NCI-H146 (cell line): ENCODE data around the gene ANO9.
"Not testable (repeated sequence)": the region's sequence is repeated elsewhere in the genome, so short reads cannot be mapped to it uniquely, and the experiment has no call there.

Experiments
- DNase-seq: peaks from one replicate; lab custom pipeline; 2025; lab: John Stamatoyannopoulos, UW

Gene ANO9

DNA sequence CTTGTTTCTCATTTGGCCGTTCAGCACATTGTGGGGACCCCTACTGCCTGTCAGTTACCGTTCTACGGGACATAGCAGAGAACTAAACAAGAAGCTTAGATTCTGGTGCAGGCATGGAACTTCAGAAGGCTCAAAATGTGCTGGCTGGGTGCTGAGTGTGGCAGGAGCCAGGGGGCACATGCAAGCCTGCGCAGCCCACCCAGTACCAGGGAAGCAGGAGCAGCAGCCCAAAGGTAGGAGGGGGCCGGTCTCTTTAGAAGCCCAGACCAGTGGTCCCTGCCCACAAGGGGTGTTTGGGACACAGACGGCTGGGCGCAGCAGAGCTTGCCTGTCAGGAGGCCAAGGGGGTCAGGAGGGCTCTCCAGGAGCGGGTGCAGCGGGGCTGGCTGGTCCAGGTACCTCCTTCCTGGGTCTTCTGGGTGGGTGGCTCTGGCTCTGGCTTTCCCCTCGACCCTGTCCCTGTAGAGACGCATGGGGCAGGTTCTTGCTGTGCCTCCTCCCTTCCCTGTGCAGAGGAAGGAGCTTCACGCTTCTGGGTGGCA lies 10.5 kb upstream of the ANO9 start:
- DNase-seq: no peak

GRCh38 chr11:451738-452137 lies 9.9 kb upstream of the ANO9 start:
- DNase-seq: no peak

DNA sequence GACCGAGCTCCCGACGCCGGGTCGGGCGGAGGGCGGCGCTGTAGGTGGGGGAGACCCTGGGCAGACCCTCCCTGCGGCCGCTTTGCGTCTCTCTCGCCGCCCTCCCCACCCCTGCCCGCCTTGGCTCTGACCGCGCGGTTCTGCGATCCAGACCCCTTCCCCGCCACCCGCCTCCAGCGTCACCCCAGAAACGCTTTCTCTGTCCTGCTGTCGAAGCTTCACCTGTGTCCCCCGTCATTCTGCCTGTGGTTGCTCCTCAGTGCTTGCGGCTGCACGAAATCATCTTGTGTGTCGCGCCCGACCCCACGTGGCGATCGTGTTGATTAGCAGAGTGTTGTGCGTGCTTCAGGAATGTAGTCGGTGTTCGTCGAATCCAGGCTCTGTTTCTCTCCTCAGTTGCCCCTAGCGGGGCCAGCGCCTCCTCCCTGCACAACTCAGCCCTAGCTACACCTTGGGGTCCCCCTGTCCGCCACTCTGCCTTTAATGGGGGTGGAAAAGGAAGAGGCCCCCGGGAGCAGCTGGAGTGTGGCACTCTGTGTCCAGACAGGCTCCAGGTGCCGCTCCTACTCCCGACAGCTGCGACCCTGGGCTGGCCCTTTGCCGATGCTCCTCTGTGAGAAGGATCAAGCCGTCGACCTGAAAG lies 9.1 kb upstream of the ANO9 start:
- peak; percentile 76 for DNase-seq

DNA sequence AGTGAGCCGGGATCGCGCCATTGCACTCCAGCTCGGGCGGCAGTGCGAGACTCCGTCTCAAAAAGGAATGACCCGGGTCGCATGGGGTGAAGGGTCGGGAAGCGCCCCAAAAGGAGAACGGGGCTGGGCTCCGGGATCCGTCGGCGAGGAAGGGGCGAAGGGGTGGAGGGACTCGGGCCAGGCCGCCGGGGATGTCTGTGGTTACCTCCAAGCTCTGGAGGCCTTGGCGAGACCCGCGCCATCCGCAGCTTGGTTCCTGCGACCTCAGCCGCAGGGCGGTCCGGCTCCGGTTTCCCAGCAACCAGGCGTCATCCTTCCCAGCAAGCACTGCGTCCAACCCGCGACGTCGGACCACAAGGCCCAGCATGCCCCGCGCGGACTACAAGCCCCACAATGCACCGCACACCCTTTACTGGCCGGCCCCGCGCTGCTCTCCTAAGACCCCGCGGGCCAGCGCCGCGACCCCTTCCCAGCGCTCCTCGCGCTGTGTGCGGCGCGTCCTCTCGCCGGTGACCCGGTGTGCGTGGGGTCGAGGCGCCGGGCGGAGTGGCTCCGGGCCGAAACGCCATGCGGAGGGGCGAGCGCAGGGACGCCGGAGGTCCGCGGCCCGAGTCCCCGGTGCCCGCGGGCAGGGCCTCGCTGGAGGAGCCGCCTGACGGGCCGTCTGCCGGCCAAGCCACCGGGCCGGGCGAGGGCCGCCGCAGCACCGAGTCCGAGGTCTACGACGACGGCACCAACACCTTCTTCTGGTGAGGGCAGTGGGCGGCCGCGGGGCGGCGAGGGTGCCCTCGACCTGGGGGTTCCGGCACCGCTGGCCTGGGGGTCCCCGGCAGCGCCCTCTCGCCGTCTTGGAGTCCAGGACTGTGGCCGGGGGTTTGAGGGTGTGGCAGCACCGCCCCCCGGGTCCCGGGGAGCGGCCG lies 8.3 kb upstream of the ANO9 start, which contains the start of gene PTDSS2:
Gene PTDSS2 (plus strand): TSS at position 391 of the 920 bp plus-strand sequence. CDS start 177 bp downstream, at position 568.
- DNase-seq: peak; percentile 97

- peak; percentile 96 for DNase-seq
Measured at GRCh38 chr11:447923-448731, 6.3 kb upstream of the ANO9 start.

- DNase-seq: peak; percentile 91
Measured at GRCh38 chr11:446891-447290, 5.1 kb upstream of the ANO9 start.

GRCh38 chr11:445765-446588 lies 4.2 kb upstream of the ANO9 start:
- DNase-seq: peak; percentile 80

- peak; percentile 54 for DNase-seq
Measured at GRCh38 chr11:444396-445144, 2.8 kb upstream of the ANO9 start.

GRCh38 chr11:443542-444199 lies 1.9 kb upstream of the ANO9 start:
- peak; percentile 78 for DNase-seq

DNA sequence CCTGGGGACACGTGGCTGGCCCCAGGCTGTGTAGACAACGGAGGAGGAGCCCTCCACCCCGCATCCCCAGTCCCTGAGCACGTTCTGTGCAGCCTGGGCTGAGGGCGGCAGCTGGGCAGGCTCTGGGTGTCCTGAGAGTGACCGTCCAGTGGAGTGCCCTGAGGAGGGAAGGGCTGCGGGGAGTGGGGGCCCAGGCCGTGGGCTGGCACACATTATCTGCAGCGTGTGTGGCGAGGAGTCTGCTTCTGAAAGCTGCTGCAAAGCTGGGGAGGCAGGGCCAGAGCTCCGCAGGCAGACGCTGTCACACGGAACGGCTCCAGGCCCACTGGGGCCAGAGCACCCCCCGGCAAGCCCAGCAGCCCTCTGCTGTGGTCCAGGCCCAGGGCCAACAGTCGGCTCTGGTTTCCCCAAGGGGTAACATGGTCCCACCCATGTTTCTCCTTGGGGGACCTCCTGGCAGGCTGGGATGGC lies 835 bp upstream of the ANO9 start:
- no peak for DNase-seq

- peak; percentile 50 for DNase-seq
Measured at GRCh38 chr11:441043-441417, 781 bp downstream of the ANO9 start.

GRCh38 chr11:440065-441042 lies 1.5 kb downstream of the ANO9 start:
- DNase-seq: no peak

- no peak for DNase-seq
Measured at GRCh38 chr11:439315-440064, 2.3 kb downstream of the ANO9 start.

- DNase-seq: no peak
Measured at GRCh38 chr11:438101-438844, 3.5 kb downstream of the ANO9 start.

DNA sequence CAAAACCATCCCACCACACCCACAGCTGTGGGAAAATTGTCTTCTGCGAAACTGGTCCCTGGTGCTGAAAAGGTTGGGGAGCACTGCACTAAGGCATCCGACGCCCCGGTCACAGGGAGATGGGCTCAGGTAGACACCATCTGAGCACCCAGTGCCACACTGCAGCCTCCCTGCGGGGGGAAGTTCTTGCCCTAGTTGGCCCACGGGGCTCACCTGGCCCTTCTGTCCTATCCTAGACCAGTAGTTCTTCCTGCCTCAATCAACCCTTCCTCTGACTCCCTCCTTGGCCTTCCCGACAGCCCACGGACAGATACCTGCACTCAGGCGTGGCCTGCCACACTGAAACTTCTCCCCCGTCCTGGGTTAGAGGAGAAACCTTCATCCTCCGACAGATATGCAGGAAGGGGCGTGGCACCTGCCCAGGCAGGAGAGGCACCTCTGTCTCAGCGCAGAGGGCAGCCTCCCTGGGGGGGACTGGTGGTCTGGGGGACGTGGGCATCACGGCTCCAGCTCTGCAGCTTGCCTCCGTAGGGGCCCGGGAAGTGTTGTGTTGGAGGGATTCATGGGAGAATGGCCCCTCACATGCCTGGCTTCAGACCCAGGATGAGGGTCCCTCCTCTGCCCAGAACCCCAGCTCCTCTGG lies 4.5 kb downstream of the ANO9 start:
- no peak for DNase-seq

DNA sequence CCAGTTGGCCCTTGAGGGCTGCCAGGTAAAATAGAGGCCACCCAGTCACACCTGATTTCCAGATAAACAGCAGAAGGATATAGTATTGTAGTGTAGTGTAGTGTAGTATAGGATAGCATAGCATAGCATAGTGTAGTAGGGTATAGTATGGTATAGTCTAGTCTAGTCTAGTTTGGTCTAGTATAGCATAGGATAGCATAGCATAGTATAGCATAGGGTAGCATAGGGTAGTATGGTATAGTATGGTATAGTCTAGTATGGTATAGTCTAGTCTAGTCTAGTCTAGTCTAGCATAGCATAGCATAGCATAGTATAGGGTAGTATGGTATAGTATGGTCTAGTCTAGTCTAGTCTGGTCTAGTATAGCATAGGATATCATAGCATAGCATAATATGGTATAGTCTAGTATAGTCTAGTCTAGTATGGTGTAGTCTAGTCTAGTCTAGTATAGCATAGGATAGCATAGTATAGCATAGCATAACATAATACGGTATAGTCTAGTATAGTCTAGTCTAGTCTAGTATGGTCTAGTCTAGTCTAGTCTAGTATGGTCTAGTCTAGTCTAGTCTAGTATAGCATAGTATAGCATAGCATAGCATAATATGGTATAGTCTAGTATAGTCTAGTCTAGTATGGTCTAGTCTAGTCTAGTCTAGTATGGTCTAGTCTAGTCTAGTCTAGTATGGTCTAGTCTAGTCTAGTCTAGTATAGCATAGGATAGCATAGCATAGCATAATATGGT lies 6.6 kb downstream of the ANO9 start:
- DNase-seq: not testable (repeated sequence)
